Mesothelial cell of epicardium (in vitro differentiated cells): ENCODE data around the gene PM20D1. TPM values are rescaled to one million over a fixed set of nuclear protein-coding genes. Genes with fewer than 3 reads are reported as not detected.

Source experiments
- DNase-seq, 2 experiments: peaks; one replicate each; pipeline ENCODE4 v3.0.0; 2021; ENCODE audit warnings: low spot score in 2 of 2; ENCODE audit not compliant: unreplicated experiment in 2 of 2
- H3K27ac Mint-ChIP-seq: 2 replicates; pipeline ENCODE4 v1.8.0; 2021; ENCODE audit warnings: mixed read lengths
- H3K27me3 Mint-ChIP-seq: 2 replicates; pipeline ENCODE4 v1.8.0; 2021; ENCODE audit warnings: low read depth, mixed read lengths
- H3K36me3 Mint-ChIP-seq: 2 replicates; pipeline ENCODE4 v1.8.0; 2021; ENCODE audit warnings: mixed read lengths
- H3K4me1 Mint-ChIP-seq: 2 replicates; pipeline ENCODE4 v1.8.0; 2021; ENCODE audit warnings: mixed read lengths
- H3K4me3 Mint-ChIP-seq: 2 replicates; pipeline ENCODE4 v1.8.0; 2021; ENCODE audit warnings: mild to moderate bottlenecking, moderate library complexity, mixed read lengths
- H3K9me3 Mint-ChIP-seq: 2 replicates; pipeline ENCODE4 v1.8.0; 2021; ENCODE audit warnings: mixed read lengths
- total RNA-seq: library from RNA; stranded (reverse); gene quantifications from 3 replicates; pipeline ENCODE4 v1.2.1, GENCODE V29; 2021
- TF ChIP-seq, protein P1 (sequence below): fragments of 200-600 bp; sonication (generic); IDR thresholded peaks from one replicate; pipeline ENCODE4 v1.5.0; 2021; ENCODE audit warnings: antibody characterized with exemption; ENCODE audit not compliant: unreplicated experiment

Gene PM20D1
- total RNA-seq, 1 donor from 2014 or later: not detected

DNA sequence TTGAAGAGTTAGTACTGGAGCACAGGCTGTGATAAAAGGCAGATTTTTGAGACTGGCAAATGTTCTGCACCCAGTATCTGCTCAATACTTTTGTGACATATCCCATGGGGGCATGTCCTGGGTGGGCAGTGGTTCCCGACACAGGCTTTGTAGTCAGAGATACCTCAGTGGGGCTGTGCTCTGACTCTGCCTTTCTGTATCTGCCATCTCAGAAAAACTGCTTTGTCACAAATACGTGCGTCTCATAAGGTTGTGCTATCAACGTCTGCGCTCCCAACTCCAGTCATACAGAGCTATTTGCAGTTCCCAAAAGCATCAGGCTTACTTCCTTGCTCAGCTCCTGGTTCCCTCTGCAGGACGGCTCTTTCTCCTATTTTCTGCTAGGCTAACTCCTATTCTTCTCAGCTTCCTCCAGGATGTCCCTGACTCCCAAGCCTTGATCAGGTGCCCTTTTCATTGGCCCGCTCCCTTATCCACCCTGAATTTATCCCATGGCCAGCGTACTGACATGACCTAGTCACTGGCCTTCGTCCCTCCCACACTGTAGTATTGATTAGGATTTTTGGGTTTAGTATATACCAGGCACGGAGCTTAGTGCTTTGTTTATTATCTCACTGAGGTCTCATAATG lies 62.5 kb downstream of the PM20D1 start:
- Mint-ChIP-seq H3K9me3 (no peaks in the 10 kb centered on the region), H3K27ac (no peak overlapping the region), H3K27me3 (no peaks in the 10 kb centered on the region), H3K4me3 (no peak overlapping the region), H3K4me1 (no peaks in the 10 kb centered on the region), H3K36me3 (peaks cover 6% of the 10 kb centered on the region)
- DNase-seq: no peak
- TF ChIP-seq, protein P1, sequence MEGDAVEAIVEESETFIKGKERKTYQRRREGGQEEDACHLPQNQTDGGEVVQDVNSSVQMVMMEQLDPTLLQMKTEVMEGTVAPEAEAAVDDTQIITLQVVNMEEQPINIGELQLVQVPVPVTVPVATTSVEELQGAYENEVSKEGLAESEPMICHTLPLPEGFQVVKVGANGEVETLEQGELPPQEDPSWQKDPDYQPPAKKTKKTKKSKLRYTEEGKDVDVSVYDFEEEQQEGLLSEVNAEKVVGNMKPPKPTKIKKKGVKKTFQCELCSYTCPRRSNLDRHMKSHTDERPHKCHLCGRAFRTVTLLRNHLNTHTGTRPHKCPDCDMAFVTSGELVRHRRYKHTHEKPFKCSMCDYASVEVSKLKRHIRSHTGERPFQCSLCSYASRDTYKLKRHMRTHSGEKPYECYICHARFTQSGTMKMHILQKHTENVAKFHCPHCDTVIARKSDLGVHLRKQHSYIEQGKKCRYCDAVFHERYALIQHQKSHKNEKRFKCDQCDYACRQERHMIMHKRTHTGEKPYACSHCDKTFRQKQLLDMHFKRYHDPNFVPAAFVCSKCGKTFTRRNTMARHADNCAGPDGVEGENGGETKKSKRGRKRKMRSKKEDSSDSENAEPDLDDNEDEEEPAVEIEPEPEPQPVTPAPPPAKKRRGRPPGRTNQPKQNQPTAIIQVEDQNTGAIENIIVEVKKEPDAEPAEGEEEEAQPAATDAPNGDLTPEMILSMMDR: no peak

DNA sequence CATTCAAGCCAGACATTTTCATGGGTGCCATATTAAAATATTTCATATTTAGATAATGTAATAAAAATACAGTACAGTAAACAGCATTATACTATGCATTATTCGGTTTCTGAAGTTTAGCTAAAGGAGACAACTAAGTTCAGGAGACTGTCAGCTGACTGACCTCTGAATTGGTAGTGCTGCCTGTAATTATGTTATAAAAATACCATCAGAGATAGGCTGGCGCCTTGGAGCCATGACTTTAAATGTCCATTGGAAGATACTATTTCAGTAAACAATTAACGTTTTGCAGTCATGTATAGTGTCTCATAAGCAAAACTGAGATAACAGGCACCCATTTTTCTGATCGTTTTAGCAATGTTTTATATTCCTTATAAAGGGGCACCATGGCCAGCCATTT lies 63.3 kb downstream of the PM20D1 start:
- Mint-ChIP-seq H3K27me3 (no peaks in the 10 kb centered on the region), H3K36me3 (peaks cover 6% of the 10 kb centered on the region), H3K4me3 (no peak overlapping the region), H3K9me3 (no peaks in the 10 kb centered on the region), H3K4me1 (no peaks in the 10 kb centered on the region), H3K27ac (no peak overlapping the region)
- DNase-seq: no peak
- TF ChIP-seq, protein P1: no peak

DNA sequence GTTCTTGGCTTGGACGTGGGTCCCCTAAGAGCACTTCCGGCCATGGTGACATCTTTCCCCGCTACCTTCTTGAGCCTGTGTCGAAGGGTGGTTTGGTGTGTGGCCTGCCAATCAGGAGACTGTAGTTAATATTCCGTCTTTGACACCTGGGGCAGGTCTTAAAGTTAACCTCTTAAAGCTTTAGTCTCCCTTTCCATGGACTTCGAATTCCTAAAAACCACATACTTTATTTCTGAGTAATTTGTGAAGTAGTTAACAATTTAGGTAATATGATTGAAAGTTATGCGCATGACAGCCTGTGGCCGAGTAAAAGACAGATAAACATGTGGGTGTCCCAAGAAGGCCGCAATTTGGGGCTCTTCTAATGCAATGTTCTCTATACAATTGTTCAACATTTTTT lies 64.5 kb downstream of the PM20D1 start:
- Mint-ChIP-seq H3K36me3 (peaks cover 4% of the 10 kb centered on the region), H3K27ac (no peak overlapping the region), H3K27me3 (no peaks in the 10 kb centered on the region), H3K9me3 (no peaks in the 10 kb centered on the region), H3K4me3 (no peak overlapping the region), H3K4me1 (no peaks in the 10 kb centered on the region)
- no peak for DNase-seq
- TF ChIP-seq, protein P1: no peak

DNA sequence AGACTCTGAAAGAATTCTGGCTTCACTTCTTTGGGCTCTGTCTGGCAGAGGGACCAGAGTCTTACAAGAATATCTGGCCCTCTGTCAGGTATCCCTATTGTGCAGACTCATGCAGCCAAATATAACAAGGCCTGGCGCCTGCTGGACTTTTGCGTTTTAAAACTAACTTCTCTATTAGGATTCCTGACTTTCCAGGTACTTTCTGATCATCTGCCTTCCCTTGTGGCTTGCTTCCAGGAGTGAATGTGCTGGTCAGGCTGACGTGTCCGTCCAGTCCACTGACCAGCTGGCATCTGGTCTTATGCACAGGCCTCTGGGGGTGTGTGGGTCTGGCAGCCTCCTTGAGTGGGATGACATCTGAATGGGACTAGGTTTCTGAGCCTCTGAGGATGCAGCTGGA lies 66.0 kb downstream of the PM20D1 start:
- TF ChIP-seq, protein P1: no peak
- Mint-ChIP-seq H3K36me3 (no peaks in the 10 kb centered on the region), H3K27me3 (no peaks in the 10 kb centered on the region), H3K27ac (no peak overlapping the region), H3K4me3 (no peak overlapping the region), H3K9me3 (no peaks in the 10 kb centered on the region), H3K4me1 (no peaks in the 10 kb centered on the region)
- DNase-seq: no peak

DNA sequence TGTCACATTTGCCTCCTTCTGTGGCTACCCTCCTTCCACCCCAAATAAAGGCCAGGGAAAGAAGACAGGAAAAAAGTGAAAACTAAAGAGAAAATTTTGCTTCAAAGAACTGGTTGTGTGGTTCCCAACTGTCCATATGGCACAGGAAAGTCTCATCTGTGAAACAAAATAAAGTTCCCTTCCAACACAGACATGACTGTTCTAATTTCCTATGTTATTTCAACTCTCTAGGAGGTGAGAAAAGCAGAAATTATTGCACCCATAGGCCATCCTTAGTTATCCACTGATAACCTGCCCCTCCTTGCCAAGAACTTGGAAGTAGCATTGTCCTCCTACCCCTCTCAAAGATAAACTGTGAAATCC lies 66.5 kb downstream of the PM20D1 start:
- H3K27ac Mint-ChIP-seq: no peak overlapping the region
- H3K4me1 Mint-ChIP-seq: no peaks in the 10 kb centered on the region
- TF ChIP-seq, protein P1: no peak
- H3K4me3 Mint-ChIP-seq: no peak overlapping the region
- H3K27me3 Mint-ChIP-seq: no peaks in the 10 kb centered on the region
- DNase-seq: no peak
- no peaks in the 10 kb centered on the region for H3K36me3 Mint-ChIP-seq
- no peaks in the 10 kb centered on the region for H3K9me3 Mint-ChIP-seq
